CD4-positive, alpha-beta T cell treated with Interleukin-6 for 4 hours (primary cell): ENCODE measurements around the gene COL4A6.

Experiments used
- DNase-seq: peaks from one replicate; pipeline ENCODE4 v3.0.0-alpha.2; 2020; ENCODE audit warnings: mixed read lengths

Gene COL4A6

DNA sequence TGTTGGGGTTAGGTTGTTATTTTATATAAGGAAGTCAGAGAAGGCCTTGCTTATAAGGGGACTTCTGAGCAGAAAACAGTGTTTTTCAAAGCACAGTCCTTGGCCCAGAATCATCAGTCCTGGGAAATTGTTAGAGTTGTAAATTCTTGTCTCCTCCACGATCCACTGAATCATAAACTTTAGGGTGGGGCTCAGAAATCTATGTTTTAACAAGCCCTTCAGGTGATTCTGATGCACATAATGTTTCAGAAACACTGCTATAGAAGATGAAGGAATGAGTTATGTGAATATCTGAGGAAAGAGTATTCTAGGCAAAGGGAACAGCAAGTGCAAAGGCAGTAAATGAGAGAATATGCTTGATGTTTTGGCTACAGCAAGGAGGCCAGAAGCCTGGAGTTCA lies 121.8 kb downstream of the COL4A6 start:
- DNase-seq = no peak

DNA sequence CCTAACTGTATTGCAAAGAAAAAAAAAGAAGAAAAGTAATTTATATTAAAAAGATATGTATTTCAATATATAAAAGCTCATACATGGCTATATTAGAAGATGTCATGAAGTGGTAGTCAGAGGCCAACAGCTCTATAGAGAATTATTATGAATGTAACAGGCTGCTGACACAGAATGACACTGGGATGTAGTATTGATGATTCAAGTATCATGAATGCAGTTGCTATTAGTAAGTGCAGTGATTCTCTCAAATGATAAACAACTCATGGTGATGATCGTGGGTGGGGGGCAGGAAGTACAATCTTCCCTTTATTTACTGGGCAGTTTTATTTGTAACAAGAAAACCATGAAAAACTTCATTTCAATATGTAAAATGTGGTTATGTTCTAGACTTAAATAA lies 124.6 kb downstream of the COL4A6 start:
- no peak for DNase-seq

DNA sequence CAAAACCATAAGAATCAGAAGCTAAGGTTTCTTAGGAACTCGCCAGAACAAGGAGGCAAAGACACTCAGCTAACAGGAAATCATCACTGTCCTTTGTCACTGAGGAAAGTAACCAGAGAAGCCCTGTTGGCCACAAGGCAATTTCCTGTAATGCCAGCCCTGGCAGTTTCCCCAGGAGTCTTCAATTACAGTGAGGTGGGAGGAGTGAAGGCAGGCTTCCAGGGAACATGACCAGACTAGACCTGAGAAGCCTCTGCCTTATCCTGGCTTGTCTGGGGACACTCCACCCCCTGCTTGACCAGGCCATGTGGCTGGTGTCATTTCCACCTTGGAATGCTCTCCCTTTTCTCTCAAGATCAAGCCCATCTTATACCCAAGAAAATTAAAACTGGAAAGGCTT lies 125.3 kb downstream of the COL4A6 start:
- DNase-seq = no peak

DNA sequence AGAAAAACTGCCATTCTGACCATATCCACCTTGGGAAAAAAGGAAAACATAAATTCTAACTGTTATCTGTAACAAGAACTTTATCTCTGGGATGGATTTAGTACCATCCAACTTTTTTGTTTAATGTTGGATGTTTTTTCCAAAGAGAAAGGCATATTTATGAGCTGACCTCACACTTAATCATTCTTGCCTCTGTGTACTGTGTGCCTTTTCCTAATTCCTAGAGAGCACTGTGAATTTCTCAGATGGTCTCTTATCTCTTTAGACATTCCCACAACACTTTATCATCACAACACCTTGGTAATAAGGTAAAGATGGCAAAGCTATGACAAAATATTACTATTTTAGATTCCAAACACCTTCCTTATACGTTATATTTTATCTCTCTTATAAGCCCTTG lies 126.2 kb downstream of the COL4A6 start:
- DNase-seq = no peak

DNA sequence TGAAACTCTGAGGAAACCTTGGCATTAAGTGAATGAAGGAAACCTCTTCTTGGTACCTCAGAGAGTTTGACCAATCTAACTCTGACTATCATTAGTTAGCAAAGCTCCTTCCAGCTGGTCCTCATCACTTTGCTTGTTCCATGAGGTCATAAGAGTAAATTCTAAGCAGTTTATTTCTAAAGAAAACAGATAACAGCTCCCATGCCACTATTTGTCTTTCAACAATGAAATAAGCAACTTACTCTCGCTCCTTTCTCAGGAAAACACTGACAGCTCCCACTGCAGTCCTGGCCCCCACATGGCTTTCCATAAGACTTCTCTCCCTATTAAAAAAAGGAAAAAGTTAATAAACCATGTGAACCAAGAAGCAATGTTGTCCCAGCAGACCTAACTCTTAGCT lies 127.7 kb downstream of the COL4A6 start:
- no peak for DNase-seq

DNA sequence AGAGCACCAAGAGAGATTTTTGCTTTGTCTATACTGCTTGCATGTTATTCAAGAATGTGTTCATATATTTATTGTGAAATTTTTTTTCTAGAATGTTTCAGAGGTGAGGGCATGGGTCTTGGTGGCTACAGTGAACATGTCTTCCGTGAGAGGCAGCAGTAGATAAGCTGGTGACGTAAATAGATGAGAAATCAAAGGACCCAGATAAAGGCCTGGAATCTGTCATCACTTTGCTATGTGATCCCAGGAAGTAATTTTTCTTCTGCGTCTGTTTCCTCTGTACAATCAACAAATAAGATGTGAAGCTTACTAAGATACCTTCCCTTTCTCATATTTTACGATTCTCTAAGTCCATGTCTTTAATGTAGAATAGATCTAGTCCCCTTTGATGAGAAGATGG lies 129.1 kb downstream of the COL4A6 start:
- no peak for DNase-seq

DNA sequence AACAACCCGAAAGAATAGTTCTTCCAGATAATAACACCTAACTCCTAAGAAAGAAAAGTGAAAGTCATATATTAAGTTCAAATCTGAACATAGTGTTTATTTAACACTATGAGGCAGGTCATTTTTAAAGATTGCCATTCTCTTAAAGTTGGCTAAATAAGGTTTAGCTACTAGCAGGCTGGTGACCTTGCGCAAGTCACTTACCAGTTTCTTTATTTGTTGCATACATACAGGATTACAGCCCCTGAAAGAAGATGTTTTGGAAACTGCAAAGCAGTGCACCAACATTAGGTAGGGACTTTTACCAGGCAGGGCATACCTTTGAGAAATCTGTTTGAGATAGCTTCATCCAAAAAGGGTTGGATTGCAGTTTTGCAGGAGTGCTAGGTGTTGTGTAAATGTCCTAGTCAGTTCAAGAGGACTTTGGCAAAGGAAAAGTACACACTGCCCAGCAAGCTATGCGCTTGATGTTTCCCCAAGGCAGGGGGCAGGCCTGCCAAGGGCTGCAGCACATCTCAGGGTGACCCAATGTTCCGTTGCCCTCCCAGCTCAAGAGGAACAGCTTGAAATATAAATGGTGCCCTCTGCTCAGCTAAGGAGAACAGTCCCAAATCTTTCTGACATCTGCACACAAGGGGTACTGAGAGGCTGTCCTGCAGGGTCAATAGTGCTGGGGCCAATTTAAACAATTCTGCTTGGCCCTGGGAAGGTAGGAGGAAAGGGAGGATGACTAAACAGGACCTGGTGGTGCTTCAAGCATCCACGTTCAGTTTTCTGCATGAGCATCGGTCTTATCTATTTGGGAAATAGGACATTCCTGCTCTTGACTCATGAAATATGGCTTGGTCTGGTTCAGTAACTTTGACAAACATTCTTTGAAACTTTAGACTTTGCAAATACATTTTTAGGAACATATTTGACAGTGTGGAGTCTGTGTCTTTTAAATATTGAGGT lies 130.8 kb downstream of the COL4A6 start:
- no peak for DNase-seq

DNA sequence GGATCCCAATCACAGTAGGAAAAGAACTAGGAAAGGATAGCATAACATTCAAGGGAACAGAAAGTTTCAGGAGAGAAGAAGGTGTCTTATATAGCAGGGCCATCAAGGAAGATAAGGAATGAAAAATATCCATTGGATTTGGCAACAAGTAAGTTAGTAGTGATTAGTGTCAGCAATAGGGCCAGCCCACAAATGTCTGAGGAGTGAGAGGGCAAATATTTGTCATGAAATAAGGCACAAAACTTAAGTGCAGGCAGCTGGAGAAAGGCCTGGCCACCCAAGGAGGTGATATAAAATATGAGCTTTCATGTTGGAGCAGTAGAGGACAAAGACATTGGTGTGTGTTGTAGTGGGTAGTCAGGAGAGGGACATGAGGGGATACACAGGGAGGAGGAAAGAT lies 132.1 kb downstream of the COL4A6 start:
- no peak for DNase-seq

DNA sequence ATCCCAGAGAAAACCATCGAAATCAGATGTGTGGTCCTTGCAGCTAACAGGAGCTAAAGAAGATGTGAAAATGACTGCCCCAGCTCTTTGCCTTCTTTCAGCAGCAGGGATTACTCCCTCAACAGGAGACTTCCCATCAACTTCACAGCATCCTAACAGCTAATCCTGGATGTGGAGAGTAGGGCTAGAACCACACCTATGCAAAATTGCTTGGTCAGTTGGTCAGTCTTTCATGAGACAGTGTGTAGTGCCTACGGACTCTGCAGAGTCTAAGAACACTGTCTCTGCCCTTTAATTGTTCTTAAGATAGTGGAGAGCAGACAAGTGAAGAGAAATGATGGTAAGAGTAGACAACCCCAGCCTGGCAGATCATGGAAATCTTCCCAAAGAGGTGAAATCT lies 133.5 kb downstream of the COL4A6 start:
- no peak for DNase-seq

DNA sequence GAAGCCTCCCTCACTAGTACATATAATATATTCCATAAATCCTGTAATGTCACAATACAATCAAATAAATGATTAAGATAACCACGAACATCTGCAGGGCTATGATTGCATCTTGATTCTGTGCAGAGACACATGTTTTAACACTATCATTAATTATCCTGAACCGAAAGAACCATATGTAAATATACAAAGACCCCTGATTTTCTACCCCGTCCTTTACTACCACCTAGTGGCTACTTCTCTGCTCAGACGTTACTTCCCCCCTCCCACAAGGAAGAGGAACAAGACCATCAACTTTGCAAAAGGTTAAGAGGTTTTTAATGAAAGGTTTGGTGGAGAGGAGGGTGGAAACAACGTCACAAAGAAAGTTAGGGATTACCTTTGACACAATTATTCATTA lies 134.0 kb downstream of the COL4A6 start:
- no peak for DNase-seq

DNA sequence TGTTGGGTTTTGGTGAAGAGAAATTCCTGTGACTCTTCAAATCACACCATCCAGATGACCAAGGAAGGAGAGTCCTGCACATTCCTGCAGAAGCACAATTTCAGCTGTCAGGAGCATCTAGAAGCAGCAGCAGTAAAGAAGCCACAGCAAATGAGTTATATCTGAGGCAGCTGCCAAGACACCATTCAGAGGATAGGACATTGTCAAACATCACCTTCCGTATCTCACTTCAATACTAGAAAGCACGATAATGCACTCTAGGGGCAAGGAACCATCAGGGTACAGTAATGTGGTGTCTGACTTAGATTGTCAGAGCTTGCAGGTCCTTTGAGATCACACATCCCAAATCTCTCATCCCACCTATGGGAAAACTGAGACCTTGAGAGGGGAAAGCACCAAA lies 134.5 kb downstream of the COL4A6 start:
- no peak for DNase-seq

DNA sequence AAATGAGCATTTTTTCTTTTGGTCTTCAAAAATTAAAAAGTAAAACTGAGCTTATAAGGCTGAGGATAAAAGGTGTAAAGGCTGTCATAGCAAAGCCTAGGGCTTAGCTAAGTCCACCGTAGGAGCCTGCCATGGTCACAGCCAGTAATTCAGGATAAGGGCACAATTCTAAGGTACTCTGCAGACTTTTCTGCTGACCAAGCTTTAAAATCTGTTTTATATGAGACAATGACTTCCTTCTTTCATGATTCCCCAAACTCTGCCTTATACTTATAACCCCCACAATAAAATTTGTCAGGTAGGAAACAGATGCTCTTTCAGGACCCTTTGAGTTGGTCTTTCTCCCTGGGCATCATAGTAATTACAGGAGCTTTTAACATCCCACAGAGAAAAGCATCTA lies 138.5 kb downstream of the COL4A6 start:
- DNase-seq = no peak

DNA sequence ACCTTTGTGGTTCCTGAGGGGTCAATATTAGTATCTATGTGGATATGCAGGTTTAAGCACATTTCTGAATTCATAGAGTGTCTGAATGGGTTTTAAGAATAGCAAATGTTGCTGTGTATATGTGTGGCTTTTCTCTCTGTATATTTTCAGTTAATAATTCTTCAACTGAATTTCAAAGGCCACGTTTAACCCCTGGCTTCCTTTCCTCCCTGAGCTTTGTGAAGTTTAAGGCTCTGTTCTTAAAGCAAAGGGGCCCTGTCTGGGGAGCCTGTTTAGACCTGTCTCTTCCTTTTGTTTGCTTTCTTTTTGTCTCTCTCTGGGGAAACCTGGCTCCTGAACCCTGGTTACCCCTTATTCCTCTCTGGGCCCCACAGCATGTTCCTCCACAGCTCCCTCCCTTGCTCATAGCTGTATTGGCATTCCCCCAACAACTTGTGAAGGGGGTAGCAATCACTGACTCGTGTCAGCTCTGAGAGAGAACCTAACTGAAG lies 139.1 kb downstream of the COL4A6 start:
- no peak for DNase-seq

DNA sequence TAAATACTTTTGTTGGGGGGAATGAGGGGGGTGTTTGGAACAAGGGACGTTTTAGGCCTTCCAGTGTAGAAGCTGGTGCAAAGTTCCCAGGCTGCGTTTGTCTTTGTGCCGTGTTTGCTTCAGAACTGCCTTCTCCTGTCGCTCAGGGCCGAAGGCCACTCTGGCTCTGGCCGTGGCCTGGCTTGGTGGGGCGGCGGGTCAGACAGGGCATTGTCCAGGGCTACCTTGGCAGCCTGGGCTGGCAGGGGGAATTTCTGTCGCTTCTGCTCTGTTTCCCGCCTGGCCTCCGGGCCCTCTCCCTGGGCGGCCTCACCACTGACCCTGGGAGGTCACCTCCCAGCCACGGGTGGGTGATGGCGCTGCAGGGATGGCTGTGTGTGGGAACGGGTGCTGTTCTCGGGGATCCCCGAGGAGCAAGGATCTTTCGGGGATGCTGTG lies 140.0 kb downstream of the COL4A6 start:
- no peak for DNase-seq

DNA sequence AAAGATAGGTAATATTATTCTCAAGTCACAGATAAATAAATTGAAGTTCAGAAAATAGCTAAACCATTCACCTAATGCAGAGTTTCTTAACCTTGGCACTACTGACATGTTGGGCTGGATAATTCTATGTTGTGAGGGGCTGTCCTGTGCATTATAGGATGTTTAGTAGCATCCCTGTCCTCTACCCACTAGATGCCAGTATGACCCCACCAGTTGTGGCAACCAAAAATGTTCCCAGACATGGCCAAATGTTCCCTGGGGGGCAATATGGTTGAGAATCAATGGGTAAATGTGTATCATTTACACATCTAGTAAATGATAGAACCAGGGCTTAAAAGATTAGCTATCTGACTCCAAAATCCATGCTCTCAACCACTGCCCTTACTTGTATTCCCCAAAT lies 140.9 kb downstream of the COL4A6 start:
- DNase-seq = no peak

DNA sequence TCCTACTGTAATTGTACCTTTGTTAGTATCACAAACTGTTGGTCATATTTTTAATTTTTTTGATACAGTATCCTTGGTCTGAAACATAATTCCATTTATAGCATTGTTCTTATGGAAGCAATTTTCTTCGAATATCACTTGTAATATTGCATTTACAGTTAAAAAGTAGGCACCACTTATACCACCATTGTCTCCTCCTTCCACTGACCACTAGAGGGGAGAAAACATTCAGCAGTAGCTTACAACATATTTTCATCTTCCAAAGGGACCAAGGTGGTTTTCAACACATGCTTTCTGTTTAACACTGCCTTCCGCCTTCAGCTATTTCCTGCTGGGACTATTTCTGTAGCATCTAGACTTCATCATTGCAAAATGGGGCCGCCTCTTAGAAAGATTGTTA lies 146.2 kb downstream of the COL4A6 start:
- no peak for DNase-seq

DNA sequence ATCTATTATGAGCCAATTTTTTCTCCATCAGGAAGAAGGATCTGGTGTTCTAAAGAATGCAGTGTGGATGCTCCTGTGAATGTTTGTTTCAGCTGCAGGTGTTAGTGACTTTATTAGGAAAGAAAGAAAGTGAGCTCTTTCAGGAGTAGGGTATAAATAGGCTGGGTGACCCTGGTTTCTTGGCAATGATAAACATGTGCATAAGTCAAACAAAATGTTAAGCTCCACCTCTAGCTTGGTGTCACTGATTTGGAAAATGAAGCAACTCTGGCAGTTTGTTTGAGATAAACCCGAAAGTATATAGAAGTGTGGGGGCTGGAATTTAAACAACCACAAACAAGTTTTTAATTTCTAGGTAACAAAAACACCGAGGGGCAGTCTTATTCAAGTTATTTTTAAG lies 152.3 kb downstream of the COL4A6 start:
- no peak for DNase-seq

DNA sequence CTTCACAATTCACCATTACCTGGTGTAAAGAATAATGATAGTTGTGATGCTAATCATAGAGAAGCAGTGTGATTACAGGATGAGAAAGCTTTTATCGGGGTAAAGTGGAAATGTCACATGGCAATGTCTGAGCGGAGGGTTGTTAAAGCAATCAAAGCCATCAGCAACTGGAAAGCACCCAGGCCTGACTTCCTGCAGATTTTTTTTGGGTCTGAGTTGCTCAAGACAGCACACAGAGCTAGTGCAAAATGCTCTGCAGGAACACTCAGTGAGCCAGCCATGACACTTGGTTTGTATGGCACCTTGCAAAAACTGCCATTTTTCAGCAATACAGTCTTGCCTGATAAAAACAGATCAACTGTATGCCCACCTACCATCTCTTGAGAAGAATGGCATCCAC lies 152.9 kb downstream of the COL4A6 start:
- no peak for DNase-seq

DNA sequence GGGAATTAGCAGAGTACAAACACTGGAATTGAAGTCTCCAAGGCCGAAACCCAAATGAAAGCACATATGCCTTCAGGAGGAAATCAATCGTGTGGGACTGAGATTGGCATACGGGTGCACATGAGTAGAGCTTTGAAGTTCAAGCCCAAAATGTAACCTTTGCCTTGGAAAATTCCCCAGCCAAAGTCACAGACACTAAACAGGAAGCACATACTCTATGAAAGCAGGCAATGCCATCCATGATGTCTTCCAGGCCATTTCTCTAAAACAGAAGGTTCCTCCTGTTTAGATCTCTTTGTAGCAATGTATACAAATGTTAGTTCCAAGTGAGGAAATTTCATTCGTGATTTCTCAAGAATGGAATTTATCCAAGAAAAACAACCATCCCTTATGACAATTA lies 162.5 kb downstream of the COL4A6 start:
- no peak for DNase-seq

DNA sequence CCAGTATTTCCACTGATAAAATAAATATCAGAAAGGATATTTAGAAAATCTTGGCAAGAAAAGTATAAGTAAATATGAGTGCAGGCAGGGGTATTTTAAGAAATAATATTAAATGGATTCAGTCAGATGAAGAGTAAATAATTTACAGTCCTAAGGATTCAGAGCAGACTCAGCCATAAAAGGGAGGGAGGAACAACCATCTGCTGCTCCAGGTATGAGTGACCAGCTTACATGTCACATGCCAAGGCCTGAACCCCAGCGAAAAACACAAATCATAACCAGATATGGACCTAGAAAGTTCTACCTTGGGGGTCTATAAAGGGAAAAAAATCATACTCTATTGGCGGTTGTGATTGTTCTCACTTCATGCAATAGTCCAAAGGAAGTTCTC lies 166.8 kb downstream of the COL4A6 start:
- no peak for DNase-seq

DNA sequence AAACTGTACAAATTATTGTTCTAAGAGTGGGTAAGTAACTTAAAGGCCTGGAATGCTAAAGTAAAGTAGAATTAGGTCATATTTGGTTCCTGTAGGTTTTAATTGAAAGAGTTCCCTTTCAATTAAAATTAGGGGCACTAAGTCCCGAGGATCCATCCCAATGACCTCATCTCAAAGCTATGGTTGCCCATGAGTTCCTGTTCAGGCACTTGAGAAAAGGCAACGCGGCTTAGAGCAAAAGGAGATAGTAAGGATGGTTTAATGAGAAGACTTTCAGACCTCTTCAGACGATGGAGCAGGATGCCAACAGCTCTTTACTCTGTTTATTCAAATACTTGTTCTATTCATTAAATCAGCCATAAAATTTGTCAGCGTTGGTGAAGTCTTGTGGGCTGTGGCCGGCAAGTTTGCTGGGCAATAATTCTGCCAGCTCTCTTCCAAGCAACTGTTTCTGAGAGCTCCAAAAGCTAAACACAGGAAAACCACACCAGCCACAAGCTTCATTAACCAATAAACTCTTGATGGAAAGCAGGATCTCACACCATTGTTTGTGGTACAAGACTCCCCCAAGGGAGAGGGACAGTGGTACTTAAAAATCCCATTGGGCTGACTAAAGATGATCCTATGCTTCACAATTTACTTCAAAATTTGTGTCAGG lies 167.4 kb downstream of the COL4A6 start:
- DNase-seq = no peak

DNA sequence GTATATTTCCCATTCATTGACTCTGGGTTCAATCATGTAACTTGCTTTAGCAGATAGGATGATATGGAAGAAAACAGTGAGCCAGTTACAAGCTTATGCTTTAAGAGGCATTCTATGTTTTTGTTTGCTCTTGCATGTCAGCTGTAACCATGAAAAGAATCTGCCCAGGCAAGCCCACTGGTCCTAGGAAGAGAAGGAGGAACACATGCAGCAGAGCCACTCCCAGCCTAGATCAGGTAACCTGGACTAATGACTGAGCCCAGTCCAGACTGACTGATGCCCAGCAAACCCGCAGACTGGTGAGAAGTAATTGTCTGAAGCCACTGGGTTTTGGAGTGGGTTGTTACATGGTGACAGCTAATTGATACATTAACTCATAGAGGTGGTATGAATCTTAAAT lies 167.9 kb downstream of the COL4A6 start:
- DNase-seq = no peak

DNA sequence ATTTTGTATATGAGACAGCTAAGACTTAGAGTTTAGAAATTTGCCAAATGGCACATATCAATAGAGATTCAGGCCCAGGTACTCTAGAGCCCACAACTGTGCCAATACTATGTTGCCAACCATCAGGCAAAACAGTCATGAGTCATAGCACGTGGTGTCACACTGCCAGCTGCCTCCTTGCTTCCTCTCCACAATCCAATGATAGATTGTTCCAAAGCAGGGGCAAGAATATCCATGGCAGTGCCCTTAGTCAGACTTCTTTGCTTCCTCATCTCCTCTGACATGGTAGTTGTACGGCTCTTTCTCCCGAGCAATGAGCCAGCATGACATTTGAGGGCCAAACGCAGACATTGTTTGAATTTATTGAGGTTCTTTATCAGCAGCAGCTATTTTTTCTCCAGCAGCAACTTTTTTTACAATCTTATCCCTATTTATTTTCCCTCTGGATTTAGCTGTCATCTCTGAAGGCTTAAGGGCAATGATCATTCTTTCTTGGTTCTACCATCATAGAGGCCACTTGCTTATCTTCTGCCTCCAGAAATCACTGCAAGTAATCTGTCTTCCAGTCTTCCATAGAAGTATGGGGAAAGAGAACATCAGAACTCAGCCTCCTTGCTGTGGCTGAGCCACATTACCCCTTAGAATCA lies 169.7 kb downstream of the COL4A6 start:
- DNase-seq = no peak

DNA sequence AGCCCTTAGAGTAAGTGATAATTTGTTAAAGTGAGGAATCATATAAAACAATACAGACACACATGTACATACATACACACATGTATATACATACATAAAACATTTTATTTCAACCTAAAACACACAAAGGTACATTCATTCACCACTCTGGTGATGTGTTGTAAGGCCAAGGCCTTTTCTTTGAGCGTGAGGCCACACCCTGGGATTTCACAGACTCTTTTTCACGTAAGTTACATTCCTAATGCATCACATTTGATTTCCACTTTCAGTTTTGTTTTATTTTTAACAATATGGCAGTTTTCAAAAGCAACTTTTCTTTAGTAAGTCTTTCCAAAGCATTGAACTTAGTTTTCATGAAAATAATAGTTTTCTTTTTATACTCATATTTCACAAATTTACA lies 170.7 kb downstream of the COL4A6 start:
- no peak for DNase-seq
